Small intestine (tissue), 7 donors: ENCODE measurements around the gene TRIM54. TPM values are rescaled to one million over a fixed set of nuclear protein-coding genes. Genes with fewer than 3 reads are reported as not detected.
"Not testable (repeated sequence)": the region's sequence is repeated elsewhere in the genome, so short reads cannot be mapped to it uniquely, and the experiment has no call there.

Experiments
- DNase-seq, 2 donors: peaks; one replicate each; pipeline versions ENCODE4 v3.0.0 to v3.0.0-alpha.2; 2013
- FAIRE-seq: peaks from 2 replicates; lab custom pipeline; 2012; peaks lifted over from hg19 to GRCh38; lab: Jason Lieb, UNC
- H3K27ac ChIP-seq, 3 donors: one replicate each; pipeline ENCODE4 v1.5.1; 2013; ENCODE audit warnings: low read length in 2 of 3, mild to moderate bottlenecking in 2 of 3, control low read depth in 1 of 3, inconsistent platforms in 1 of 3, low read depth in 1 of 3, moderate library complexity in 1 of 3
- H3K27me3 ChIP-seq, 3 donors: one replicate each; pipeline ENCODE4 v1.6.1; 2013; ENCODE audit warnings: low read length in 3 of 3, inconsistent platforms in 1 of 3; ENCODE audit not compliant: control insufficient read depth in 3 of 3, insufficient read depth in 3 of 3
- H3K36me3 ChIP-seq, 3 donors: one replicate each; pipeline ENCODE4 v1.6.1; 2013; ENCODE audit warnings: low read length in 3 of 3, inconsistent platforms in 1 of 3, low read depth in 1 of 3, mild to moderate bottlenecking in 1 of 3, moderate library complexity in 1 of 3; ENCODE audit not compliant: control insufficient read depth in 3 of 3, insufficient read depth in 2 of 3
- H3K4me1 ChIP-seq, 3 donors: one replicate each; pipeline ENCODE4 v1.6.1; 2013; ENCODE audit warnings: low read length in 2 of 3, inconsistent platforms in 1 of 3, low read depth in 1 of 3, mild to moderate bottlenecking in 1 of 3, moderate library complexity in 1 of 3; ENCODE audit not compliant: control insufficient read depth in 3 of 3, insufficient read depth in 2 of 3
- H3K4me3 ChIP-seq, 3 donors: one replicate each; pipeline ENCODE4 v1.5.1; 2013; ENCODE audit warnings: low read length in 3 of 3, control low read depth in 1 of 3, inconsistent platforms in 1 of 3, low read depth in 1 of 3, mild to moderate bottlenecking in 1 of 3, moderate library complexity in 1 of 3
- H3K9me3 ChIP-seq, 2 donors: one replicate each; pipeline ENCODE4 v1.6.1; 2013; ENCODE audit warnings: low read depth in 1 of 2, low read length in 1 of 2; ENCODE audit not compliant: control insufficient read depth in 2 of 2, insufficient read depth in 1 of 2
- WGBS, 3 donors: extraction: QIAGEN DNeasy Blood & Tissue Kit; methylation state at CpG; one replicate each; pipeline ENCODE4 v1.1.7; 2013; 5-methylcytosine and 5-hydroxymethylcytosine counted together
- polyA plus RNA-seq, 4 donors: library from polyadenylated mRNA; stranded (reverse) in 3 of 4; unstranded in 1 of 4; fragments of 200-250 nt in 3 of 4; fragments of 120-200 nt in 1 of 4; gene quantifications; one replicate each; pipeline versions ENCODE4 v1.2.1 to v1.2.3, GENCODE V29; 2013
- donor health status: healthy with polysubstance abuse.
- donor health status: control.
- donor health status: control.
- donor health status: Bipolar disorder and iron deficiency.
- donor health status: healthy.

Gene TRIM54
- polyA plus RNA-seq, 4 donors: 0.31 to 5.4 (median 1.9) TPM

- Histone ChIP-seq H3K27me3 (peaks cover 0 to 15% (median 0%) of the 10 kb centered on the region in 3 donors), H3K27ac (no peak overlapping the region), H3K4me3 (no peak overlapping the region), H3K36me3 (no peaks in the 10 kb centered on the region), H3K4me1 (peaks cover 0 to 4% (median 0%) of the 10 kb centered on the region in 3 donors), H3K9me3 (no peaks in the 10 kb centered on the region)
- WGBS, 3 donors: 80 to 83% (median 82%) methylated on average over 18 of the region's 18 CpGs
- DNase-seq (no peak), FAIRE-seq (no peak)
Observed at GRCh38 chr2:27298391-27299080, 16.3 kb downstream of the TRIM54 start.

DNA sequence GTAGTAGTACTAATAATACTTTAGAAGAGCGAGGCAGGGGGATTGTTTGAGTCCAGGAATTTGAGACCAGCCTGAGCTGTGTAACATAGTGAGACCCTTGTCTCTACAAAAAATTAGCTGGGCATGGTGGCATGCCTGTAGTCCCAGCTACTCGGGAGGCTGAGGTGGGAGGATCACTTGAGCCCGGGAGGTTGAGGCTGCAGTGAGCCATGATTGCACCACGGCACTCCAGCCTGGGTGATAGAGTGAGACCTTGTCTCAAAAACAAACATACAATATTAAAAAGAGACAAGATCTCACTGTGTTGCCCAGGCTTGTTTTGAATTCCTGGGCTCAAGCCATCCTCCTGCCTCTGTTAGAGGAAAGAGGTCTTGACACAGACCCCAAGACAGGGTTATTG is 18.4 kb downstream of the TRIM54 start:
- not testable (repeated sequence) for H3K4me1 ChIP-seq, H3K4me3 ChIP-seq, FAIRE-seq, DNase-seq, H3K9me3 ChIP-seq, H3K36me3 ChIP-seq, H3K27ac ChIP-seq
- peaks cover 0 to 25% (median 0%) of the 10 kb centered on the region in 3 donors for H3K27me3 ChIP-seq
- 83 to 90% (median 84%) methylated on average over 4 of the region's 4 CpGs for WGBS, 3 donors

- FAIRE-seq: peak; percentile 5
- Histone ChIP-seq H3K27me3 (peaks cover 6 to 42% (median 14%) of the 10 kb centered on the region in 3 donors), H3K9me3 (no peaks in the 10 kb centered on the region), H3K27ac (no peak overlapping the region), H3K4me1 (peaks cover 0 to 13% (median 2%) of the 10 kb centered on the region in 3 donors), H3K36me3 (peaks cover 0 to 3% (median 0%) of the 10 kb centered on the region in 3 donors), H3K4me3 (peak overlapping the region in 1 of 3 donors; percentile 20)
- DNase-seq: peak; percentile 66 to 82
- 13 to 24% (median 18%) methylated on average over 25 of the region's 25 CpGs for WGBS, 3 donors
Observed at GRCh38 chr2:27303093-27304025, 21.1 kb downstream of the TRIM54 start.

DNA sequence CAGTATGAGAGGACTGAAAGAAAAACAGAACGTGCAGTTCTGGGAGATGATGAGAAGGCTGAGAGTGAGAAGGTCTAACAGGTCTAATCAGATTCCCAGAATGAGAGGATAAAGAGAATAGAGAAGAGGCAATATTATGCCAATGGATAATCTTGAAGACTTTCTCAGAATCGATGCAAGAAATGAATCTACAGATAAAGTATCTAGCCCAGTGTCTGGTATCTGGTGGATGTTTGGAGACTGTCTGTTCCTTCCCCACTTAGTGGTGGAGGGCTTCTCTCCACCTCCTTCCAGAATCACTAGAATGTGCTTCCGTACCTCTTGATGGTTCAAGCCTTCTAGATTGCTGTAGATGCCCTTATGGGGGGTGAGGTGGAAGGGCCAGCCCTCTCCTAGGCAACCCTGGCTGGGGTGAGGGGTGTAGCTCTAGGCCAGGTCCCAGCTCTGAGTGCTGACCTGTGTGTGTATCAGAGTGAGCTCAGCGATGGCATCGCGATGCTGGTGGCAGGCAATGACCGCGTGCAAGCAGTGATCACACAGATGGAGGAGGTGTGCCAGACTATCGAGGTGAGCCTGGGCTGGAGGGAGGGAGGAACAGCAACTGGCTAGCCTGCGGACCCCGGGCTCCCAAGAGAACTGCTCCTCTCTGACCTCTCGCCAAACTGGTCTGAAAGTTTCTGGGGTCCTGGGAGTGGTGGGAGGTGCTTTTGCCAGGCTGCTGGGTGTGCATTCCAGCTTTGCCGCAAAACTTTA is 22.4 kb downstream of the TRIM54 start:
- FAIRE-seq (no peak), DNase-seq (no peak)
- Histone ChIP-seq H3K9me3 (no peaks in the 10 kb centered on the region), H3K4me3 (no peak overlapping the region), H3K4me1 (peaks cover 0 to 13% (median 2%) of the 10 kb centered on the region in 3 donors), H3K27me3 (peaks cover 6 to 40% (median 14%) of the 10 kb centered on the region in 3 donors), H3K36me3 (peaks cover 0 to 11% (median 0%) of the 10 kb centered on the region in 3 donors), H3K27ac (no peak overlapping the region)
- 87 to 89% (median 87%) methylated on average over 13 of the region's 13 CpGs for WGBS, 3 donors

DNA sequence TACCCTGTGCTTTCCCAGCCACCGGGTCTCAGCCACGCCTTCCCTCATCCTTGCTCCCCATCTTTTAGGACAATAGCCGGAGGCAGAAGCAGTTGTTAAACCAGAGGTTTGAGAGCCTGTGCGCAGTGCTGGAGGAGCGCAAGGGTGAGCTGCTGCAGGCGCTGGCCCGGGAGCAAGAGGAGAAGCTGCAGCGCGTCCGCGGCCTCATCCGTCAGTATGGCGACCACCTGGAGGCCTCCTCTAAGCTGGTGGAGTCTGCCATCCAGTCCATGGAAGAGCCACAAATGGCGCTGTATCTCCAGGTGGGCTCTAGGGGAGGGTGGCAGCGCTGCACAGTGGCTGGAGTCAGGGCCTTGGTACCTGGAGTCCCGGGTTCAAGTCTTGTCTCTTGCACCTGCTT is 23.3 kb downstream of the TRIM54 start:
- Histone ChIP-seq H3K4me3 (no peak overlapping the region), H3K27ac (no peak overlapping the region), H3K9me3 (no peaks in the 10 kb centered on the region), H3K36me3 (peaks cover 0 to 14% (median 2%) of the 10 kb centered on the region in 3 donors), H3K27me3 (peaks cover 6 to 40% (median 14%) of the 10 kb centered on the region in 3 donors), H3K4me1 (peaks cover 0 to 13% (median 2%) of the 10 kb centered on the region in 3 donors)
- no peak for FAIRE-seq
- no peak for DNase-seq
- WGBS, 3 donors: 87 to 91% (median 90%) methylated on average over 16 of the region's 16 CpGs

DNA sequence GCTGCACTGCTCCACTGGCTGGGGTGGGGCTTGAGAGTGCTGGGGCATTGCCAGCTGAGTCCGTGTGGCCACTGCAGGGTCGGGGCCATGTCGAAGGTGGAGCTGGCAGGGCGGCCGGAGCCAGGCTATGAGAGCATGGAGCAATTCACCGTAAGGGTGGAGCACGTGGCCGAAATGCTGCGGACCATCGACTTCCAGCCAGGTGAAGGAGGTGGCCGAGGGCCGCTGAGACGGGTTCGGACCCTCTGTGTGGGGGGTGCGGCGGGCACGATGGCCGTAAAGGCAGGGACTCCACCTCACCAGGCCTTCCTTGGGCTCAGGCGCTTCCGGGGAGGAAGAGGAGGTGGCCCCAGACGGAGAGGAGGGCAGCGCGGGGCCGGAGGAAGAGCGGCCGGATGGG is 23.9 kb downstream of the TRIM54 start:
- Histone ChIP-seq H3K4me1 (peaks cover 0 to 13% (median 2%) of the 10 kb centered on the region in 3 donors), H3K36me3 (peaks cover 0 to 16% (median 2%) of the 10 kb centered on the region in 3 donors), H3K4me3 (peak overlapping the region in 1 of 3 donors; percentile 21), H3K27ac (no peak overlapping the region), H3K27me3 (peaks cover 6 to 40% (median 14%) of the 10 kb centered on the region in 3 donors), H3K9me3 (no peaks in the 10 kb centered on the region)
- no peak for DNase-seq
- 9 to 26% (median 12%) methylated on average over 17 to 26 of the region's 26 CpGs for WGBS, 3 donors
- FAIRE-seq: no peak

DNA sequence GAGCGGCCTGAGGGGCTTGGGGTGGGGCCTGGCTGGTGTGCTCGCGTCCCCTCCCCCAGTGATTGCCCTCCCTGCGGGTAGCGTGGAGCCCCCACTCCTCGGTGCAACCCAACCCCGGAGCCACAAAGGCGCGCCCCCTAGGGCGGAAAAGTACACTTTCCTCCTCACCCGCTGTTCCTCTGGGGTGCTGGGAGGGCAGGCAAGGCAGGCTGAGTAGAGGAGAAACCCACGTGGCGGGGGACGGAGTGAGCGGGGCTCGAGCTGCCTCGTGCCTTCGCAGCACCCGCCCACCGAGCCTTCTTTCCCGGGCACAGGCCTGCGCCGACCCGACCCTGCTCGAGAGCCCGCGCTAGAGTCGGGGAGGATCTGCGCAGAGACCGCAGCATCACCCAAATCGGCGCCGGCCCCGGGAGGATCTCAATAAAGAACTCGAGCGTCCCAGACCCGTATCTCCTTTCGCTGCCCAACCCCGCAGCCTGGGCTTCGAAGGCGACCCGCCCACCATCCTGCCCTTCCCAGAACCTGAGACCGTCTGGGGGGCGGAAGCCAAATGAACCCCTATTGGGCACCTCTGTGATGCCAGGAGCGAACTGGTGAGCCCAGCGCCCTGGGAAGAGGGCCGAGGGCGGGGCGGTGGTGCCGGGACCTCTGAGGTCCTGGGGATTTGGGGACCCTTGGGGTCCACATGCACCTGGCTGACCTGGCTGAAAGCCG is 24.5 kb downstream of the TRIM54 start:
- no peak overlapping the region for H3K27ac ChIP-seq
- peaks cover 6 to 40% (median 14%) of the 10 kb centered on the region in 3 donors for H3K27me3 ChIP-seq
- 2 to 4% (median 4%) methylated on average over 41 to 51 of the region's 51 CpGs for WGBS, 3 donors
- H3K9me3 ChIP-seq: no peaks in the 10 kb centered on the region
- FAIRE-seq: no peak
- peaks cover 0 to 22% (median 2%) of the 10 kb centered on the region in 3 donors for H3K36me3 ChIP-seq
- peak overlapping the region in 1 of 3 donors; percentile 21 for H3K4me3 ChIP-seq
- H3K4me1 ChIP-seq: peaks cover 0 to 13% (median 2%) of the 10 kb centered on the region in 3 donors
- peak in 1 of 2 donors; percentile 27 for DNase-seq
